ENCODE results near the gene MLLT3. TPM values are rescaled to one million over a fixed set of nuclear protein-coding genes. Genes with fewer than 3 reads are reported as not detected.

MLLT3 gene
- total and polyA plus RNA-seq, 2 experiments from 2014 or later, result 40.0 to 58.3 TPM

DNA sequence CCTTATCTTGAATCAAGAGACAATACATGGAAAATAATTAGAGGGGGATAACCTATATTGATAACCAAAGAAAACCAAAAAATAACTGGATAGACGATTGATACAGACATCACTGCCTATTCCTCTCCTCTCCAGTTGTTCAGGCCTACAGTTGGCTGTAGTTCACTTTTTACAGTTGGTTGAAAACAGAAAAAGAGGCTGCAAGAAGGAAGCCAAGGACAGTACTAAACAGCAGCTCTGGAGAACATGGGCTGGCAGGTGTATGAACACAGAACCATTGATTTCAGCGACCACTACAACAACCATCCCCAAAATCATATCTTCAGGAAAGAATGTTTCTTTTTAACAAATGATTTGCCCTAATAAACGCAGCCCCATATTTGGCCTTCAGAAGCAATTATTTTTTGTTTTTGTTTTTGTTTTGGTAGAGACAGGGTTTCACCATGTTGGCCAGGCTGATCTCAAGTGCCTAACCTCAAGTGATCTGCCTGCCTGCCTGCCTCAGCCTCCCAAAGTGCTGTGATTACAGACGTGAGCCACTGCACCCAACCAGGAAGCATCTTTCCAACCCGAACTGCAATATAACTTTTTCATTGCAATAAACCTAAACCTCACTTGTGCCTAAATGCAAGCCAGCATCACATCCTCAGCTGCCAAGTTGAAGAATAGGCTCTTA lies 64.3 kb downstream of the MLLT3 start:
- no peaks in the 10 kb centered on the region for H3K9me3 ChIP-seq (ENCODE audit: low read depth)
- no peaks in the 10 kb centered on the region for H3K27me3 ChIP-seq
- peaks cover 19% of the 10 kb centered on the region for H3K4me1 ChIP-seq (ENCODE audit: low read depth)
- TF ChIP-seq, protein P1, sequence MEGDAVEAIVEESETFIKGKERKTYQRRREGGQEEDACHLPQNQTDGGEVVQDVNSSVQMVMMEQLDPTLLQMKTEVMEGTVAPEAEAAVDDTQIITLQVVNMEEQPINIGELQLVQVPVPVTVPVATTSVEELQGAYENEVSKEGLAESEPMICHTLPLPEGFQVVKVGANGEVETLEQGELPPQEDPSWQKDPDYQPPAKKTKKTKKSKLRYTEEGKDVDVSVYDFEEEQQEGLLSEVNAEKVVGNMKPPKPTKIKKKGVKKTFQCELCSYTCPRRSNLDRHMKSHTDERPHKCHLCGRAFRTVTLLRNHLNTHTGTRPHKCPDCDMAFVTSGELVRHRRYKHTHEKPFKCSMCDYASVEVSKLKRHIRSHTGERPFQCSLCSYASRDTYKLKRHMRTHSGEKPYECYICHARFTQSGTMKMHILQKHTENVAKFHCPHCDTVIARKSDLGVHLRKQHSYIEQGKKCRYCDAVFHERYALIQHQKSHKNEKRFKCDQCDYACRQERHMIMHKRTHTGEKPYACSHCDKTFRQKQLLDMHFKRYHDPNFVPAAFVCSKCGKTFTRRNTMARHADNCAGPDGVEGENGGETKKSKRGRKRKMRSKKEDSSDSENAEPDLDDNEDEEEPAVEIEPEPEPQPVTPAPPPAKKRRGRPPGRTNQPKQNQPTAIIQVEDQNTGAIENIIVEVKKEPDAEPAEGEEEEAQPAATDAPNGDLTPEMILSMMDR (IDR thresholded peaks at IDR 0.05; ENCODE audit: low read depth, low read length), result no peak
- DNase-seq (ENCODE audit: low read depth in 1 of 2, low spot score in 1 of 2), result no peak
- no peaks in the 10 kb centered on the region for H3K36me3 ChIP-seq
- no peak overlapping the region for H3K4me3 ChIP-seq
- no peak overlapping the region for H3K27ac ChIP-seq

DNA sequence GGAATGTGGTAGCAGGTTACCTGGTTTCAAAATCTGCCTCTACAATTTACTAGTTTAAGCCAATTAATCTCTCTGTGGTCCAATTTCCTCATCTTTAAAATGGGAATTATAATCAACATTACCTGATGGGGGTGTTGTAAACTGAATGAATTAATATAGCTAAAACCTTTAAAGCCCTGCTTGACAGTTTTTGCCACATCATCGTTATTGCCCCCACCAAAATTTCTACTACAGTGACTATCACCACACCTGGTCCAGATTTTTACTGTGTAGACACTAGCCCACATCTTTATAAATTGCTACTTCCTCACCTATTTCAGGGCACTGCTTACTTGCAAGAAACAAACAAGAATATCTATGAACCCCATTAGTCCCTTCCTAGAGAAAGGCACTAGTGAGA lies 65.0 kb downstream of the MLLT3 start:
- H3K9me3 ChIP-seq (ENCODE audit: low read depth), result no peaks in the 10 kb centered on the region
- no peak for DNase-seq (ENCODE audit: low read depth in 1 of 2, low spot score in 1 of 2)
- H3K27me3 ChIP-seq, result no peaks in the 10 kb centered on the region
- H3K4me3 ChIP-seq, result no peak overlapping the region
- H3K4me1 ChIP-seq (ENCODE audit: low read depth), result peaks cover 15% of the 10 kb centered on the region
- no peaks in the 10 kb centered on the region for H3K36me3 ChIP-seq
- TF ChIP-seq, protein P1 (IDR thresholded peaks at IDR 0.05; ENCODE audit: low read depth, low read length), result no peak
- no peak overlapping the region for H3K27ac ChIP-seq

DNA sequence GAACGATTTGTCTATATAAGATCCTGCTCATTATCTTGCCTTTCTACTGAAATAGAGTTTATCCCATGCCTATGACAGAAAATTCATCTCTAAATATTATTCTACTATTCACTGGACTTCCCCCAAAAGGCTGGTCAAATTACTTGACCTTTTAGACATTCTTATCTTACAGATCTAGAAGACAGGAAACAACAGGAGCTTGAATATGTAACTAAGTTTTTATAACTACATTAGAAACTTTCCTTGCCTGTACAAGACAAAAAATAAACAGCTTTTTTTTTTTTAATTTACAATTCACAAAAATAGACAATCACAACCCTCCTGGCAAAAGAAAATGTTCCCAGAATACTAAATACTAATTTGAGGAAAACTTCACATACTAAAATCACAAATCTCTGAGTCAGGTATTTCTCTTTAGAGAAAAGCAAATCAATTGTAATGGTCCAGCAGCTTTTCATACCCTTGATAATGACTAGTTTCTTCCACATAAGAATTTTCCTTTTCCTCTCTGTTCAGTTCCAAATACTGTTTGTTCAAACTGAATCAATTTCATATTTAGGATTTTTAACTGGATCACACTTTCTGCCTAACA lies 68.6 kb downstream of the MLLT3 start:
- peaks cover 8% of the 10 kb centered on the region for H3K4me1 ChIP-seq (ENCODE audit: low read depth)
- H3K27me3 ChIP-seq, result no peaks in the 10 kb centered on the region
- no peak overlapping the region for H3K27ac ChIP-seq
- no peaks in the 10 kb centered on the region for H3K9me3 ChIP-seq (ENCODE audit: low read depth)
- no peaks in the 10 kb centered on the region for H3K36me3 ChIP-seq
- DNase-seq (ENCODE audit: low read depth in 1 of 2, low spot score in 1 of 2), result no peak
- H3K4me3 ChIP-seq, result no peak overlapping the region
- TF ChIP-seq, protein P1 (IDR thresholded peaks at IDR 0.05; ENCODE audit: low read depth, low read length), result no peak

DNA sequence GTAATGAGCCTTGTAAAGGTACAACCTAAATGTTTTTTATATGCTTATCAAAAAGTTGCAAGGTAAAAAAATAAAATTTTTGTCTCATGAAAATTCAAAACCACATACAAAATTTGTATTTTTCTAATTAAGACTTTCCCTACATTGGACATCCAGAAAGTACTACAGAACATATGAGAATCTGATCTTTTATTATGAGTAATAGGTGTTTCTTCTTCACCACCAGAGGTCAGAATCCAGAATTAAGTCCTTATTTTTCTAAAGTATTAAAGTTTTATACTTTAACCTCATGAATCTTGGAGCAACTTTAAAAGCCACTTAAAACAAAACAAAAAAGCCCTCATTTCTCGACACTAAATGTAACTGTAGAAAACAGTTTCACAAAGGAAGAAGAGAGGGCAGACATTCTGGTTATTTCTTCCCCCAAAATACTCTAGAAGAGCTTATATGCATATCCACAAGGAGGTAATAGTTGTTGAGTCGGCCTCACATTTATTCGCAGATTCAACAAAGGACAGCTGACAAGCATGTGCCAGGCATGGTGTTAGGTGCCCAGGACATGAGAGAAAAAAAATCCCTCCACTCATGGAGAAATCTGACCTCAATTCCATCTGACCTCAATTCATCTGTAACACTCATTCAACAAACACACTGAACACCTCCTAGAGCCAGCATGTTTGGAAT lies 69.3 kb downstream of the MLLT3 start:
- peak in 1 of 2 donors; percentile 19 for DNase-seq (ENCODE audit: low read depth in 1 of 2, low spot score in 1 of 2)

DNA sequence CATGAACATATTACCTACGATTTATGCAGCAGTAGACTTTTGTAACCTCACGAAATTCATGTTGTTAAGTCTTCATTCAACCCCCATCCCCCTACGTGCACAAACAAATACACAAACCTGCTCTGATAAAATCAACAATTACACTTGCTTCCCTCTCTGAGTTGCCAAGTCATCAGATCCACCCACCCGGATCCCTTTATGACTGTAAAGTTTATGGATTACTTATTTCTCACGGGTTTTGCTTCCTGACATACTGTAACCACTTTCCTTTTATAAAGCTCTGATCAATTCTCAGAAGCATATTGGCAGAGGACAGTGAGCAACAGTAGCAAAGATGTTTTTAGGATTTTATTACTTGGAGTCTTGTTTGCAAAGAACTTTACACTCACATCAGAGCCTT lies 70.5 kb downstream of the MLLT3 start:
- Histone ChIP-seq H3K4me1 (ENCODE audit: low read depth) (peaks cover 8% of the 10 kb centered on the region), H3K27me3 (no peaks in the 10 kb centered on the region), H3K36me3 (no peaks in the 10 kb centered on the region), H3K9me3 (ENCODE audit: low read depth) (no peaks in the 10 kb centered on the region), H3K4me3 (no peak overlapping the region), H3K27ac (no peak overlapping the region)
- DNase-seq (ENCODE audit: low read depth in 1 of 2, low spot score in 1 of 2), result no peak
- TF ChIP-seq, protein P1 (IDR thresholded peaks at IDR 0.05; ENCODE audit: low read depth, low read length), result no peak

More for the DNA sequence above, 69.3 kb downstream of the MLLT3 start:
- Histone ChIP-seq H3K27ac (no peak overlapping the region), H3K36me3 (no peaks in the 10 kb centered on the region), H3K9me3 (ENCODE audit: low read depth) (no peaks in the 10 kb centered on the region), H3K4me3 (no peak overlapping the region), H3K4me1 (ENCODE audit: low read depth) (peaks cover 8% of the 10 kb centered on the region), H3K27me3 (no peaks in the 10 kb centered on the region)
- TF ChIP-seq, protein P1 (IDR thresholded peaks at IDR 0.05; ENCODE audit: low read depth, low read length), result peak; percentile 27
